NCI-H146 (cell line): Measurements from ENCODE around the gene MEIOB.
A peak's percentile ranks its signal among the peaks of the same experiment; 100 is the strongest.
"Not testable (repeated sequence)": the region's sequence is repeated elsewhere in the genome, so short reads cannot be mapped to it uniquely, and the experiment has no call there.

Source experiments
- DNase-seq: peaks from one replicate; lab custom pipeline; 2025; lab: John Stamatoyannopoulos, UW

The MEIOB gene

DNA sequence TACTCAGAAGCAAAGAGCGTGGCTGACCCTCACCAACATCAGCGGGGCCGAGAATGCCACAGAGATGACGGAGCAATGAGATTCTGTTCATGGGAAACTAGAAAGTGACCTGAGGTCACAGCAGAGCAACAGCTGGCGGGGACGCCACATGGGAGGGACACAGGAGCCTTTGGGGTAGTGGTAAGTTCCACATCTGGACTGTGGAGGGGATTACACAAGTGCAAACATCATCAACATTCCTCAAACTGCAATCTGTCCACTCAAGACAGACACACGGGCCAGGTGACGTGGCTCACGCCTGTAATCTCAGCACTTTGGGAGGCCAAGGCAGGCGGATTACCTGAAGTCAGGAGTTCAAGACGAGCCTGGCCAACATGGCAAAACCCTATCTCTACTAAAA is 56.5 kb downstream of the MEIOB start:
- no peak for DNase-seq

DNA sequence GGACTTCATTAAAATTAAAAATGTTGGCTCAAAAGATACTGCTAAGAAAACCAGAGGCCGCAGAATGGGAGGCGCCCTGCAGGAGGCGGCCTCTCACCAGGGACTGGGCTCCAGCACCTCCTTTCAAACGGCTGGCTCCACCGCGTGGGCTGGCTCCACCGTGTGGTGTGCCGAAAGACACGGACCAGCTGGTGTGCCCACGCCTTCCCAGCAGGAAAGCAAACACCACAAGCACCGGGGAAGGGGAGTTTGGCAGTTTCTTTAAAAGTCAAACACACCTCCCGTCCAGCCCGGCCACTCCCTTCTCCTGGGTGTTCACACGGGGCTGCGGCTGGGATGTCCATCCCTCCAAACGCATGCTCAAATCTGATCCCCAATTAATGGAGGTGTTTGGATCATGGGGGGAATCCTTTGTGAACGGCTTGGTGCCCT is 59.2 kb downstream of the MEIOB start:
- peak; percentile 90 for DNase-seq

DNA sequence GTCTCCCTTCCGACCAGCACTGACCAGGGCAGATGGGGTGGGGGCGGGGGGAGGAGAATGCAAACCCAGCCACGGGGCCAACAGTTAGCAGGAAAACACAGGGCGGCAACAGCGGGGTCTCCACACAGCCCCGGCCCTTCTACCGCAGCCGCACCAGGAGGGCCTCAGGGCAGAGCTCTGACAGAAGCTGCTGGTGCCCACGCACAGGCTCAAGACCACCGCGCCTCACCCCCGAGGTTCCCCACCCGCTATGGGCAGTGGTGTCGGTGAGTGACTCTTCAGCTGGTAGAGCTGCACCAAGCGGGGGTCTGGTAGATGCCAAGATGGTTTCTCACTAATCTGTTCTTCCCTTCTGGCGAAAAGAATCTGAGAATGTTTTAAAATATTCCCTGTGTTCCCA is 61.4 kb downstream of the MEIOB start:
- DNase-seq: no peak

DNA sequence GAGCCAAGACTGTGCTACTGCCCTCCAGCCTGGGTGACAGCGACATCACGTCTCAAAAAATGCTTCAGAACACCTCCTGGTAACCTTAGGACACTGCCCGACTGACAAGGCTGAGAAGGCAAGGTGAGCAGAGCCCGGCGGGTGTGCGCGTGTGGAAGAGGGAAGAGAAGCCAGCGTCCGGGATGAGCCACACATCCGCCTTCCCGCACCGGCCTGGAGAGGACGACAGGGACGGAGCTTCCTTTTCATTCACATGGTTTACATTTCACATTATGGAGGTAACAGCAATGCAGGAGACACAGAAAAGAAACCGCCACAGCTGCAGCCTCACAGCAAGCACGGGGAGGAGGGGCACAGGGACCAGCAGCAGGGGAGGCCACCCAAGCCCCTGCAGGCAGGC is 61.9 kb downstream of the MEIOB start:
- DNase-seq: no peak

DNA sequence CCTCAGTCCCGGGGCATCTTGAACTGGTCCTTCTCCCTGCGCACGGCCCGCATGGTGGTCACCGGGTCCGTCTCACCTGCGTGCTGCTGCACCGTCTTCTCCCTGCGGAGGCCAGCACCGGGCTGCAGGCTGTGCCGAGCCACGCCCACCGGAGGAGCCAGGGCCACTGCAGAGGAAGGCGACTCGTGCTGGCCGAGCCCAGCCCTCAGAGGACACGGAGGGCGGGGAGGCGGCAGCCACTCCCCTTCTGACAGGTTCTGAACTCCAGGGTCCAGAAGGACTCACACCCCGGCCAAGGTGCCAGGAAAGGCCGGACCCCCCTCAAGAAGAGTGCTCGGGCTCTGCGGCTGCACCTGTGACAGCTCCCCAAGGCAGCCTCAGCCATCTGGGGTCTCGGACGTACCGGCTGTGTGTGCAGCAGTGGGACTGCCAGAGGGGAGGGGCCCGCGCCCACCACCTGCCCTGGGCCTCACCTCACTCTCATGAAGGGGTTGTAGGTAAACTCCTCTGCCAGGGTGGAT is 62.6 kb downstream of the MEIOB start:
- no peak for DNase-seq

DNA sequence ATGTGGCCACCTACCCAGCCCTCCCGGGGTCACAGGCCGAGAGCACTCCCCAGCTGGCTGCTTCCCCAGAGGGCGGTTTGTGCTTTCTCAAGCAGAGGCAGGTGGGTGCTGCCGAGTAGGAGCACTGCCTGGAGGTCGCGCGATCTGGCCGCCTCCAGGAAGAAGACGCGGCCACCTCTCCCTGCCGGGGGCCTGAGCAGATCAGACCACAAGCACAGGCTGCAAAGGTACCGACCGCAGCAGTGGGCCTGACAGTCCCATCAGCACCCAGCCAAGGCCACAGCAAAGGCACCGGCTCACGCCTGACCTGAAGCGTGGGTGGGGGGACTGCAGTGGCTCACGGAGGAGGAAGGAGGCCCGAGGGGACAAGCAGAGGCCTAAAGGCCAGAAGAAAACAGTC is 63.3 kb downstream of the MEIOB start:
- DNase-seq: no peak

DNA sequence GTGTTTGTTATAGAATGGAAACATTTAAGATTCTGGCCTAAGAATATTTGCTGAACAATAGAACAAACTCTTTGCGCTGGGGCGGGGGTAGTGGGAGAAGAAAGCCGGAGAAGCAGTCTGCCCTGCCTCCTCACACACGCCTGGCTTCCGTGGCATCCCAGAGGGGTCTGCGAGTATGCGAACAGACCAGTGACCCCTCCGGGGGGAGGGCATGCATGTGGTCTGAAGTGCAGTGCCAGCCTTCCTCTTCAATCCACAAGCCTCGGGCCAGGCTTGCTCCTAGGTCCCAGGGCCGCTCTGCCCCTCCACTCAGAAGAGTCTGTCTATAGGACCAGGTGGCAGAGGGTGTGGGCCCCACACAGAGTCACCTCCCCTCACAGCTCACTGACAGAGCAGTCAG is 64.3 kb downstream of the MEIOB start:
- no peak for DNase-seq

DNA sequence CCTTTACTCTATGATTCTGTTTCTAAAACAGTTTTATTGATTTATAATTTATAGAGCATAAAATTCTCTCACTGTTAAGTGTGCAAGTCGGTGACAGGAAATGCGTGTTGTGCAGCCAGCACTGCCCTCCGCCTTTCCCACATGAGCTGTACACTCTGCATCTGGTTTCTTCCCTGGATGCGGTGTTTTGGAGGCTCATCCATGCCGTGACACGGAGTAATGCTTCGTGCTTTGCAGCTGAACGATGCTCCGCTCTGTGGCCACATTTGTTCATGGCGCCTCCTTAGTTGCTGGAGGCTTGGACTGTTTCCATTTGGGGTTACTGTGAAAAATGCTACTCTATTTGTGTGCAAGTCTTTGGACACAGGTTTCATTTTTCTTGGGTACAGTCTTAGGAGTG is 71.3 kb downstream of the MEIOB start:
- no peak for DNase-seq

DNA sequence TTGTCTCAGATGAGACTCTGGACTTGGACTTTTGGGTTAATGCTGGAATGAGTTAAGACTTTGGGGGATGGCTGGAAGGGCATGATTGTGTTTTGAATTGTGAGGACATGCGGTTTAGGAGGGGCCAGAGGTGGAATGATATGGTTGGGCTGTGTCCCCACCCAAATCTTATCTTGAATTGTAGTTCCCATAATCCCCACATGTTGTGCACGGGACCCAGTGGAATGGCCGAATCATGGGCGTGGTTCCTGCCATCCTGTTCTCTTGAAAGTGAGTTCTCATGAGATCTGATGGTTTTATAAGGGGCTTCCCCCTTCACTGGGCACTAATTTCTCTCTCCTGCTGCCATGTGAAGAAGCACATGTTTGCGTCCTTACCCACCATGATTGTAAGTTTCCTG is 72.7 kb downstream of the MEIOB start:
- not testable (repeated sequence) for DNase-seq

DNA sequence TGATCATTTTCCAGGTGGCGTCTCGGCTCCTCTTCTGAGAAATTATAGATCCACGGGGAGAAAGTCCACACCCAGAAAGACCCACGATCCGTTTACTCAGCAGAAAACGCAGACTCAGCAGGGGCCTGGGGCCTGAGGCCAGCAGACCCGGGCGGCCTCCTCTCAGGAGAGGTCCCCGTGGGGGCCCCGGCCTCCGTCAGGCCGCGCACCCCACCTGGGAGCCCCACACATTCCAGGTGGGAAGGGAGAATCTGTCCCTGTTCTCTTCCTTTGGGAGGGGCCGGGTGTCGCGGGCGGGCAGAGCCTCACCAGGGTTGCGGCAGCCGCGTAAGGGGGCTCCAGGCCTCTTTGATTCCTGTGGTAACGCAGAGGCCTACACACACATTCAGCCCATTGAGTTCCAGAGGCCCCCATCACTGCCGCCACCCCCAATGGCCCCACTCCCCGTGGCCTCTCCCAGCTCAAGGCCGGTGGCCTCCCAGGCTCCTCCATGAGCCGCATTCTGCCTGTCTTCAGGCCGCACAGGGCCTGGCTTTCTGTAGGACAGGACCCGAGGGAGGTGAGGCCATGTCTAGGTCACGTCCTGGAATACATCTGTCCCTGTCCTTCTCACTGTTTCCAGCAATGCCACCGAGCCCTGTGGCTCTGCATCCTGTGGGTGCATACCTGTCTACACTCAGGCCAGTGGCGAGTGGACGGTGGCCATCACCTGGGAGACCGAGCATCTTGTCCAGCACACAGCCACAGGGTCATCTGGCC is 76.9 kb downstream of the MEIOB start:
- DNase-seq: no peak

DNA sequence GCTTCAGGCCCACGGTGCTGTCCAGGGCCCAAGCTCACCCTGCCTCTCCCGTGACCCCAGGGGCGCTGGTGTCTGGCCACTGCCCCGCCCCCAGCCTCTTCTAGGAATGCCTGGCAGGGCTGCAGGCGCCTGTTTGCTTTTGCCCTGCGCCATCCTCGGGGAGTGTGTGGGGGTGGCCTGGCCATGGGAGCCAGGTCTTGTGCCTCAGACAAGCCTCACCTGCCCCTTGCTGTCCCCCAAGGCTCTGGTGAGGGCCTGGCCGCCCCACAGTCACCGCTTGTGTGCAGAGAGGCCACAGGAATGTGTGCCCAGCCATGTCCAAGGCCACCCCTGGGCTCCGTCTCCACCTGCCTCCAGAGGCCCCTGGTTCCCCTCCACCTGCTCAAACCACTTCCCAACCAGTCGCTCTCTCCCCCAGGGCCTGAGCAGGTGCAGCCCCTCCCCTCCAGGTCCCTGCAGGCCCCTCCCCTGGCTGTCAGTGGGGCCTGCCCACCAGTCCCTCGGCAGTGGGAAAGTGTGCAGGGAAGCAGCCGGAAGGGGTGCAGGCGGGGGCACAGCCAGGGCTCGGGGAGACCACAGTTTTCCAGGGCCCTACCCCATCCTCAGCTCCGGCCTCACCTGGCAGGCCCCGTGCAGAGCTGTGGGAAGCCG is 77.6 kb downstream of the MEIOB start:
- peak; percentile 50 for DNase-seq

DNA sequence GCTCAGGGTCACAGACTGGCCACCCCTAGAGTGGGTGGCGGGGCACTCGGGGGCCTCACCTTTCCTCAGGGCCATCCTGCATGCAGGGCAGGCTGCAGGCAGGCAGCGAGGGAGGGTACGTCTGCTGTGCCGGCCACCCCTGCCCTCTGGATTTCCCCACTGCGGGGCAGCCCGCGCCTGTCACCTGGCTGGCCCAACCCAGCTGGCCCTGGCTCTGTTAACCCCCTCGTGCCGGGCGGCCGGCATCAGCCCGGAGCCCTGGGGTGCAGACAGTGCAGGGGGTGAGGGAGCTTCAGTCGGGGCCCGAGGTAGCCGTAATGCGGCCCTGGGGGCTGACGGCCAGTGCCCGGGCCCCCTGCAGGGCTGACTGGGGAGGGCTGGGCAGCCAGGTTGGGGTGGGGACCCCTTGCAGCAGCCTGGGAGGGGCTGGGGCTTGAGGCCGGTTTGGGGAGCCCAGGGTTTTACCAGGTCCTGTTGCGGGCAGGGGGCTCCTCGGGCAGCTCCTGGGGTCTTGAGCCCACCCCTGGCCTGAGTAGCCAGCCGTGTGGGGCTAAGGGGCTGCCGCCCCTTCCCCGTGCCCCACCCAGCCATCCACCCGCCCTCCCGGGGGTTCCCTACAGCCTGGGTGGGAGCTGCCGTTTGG is 78.3 kb downstream of the MEIOB start, which contains the start of gene IGFALS:
TSS of gene IGFALS (minus strand) at position 128 of the 643 bp plus-strand sequence. CDS start at position 75, 53 bp downstream.
- no peak for DNase-seq

DNA sequence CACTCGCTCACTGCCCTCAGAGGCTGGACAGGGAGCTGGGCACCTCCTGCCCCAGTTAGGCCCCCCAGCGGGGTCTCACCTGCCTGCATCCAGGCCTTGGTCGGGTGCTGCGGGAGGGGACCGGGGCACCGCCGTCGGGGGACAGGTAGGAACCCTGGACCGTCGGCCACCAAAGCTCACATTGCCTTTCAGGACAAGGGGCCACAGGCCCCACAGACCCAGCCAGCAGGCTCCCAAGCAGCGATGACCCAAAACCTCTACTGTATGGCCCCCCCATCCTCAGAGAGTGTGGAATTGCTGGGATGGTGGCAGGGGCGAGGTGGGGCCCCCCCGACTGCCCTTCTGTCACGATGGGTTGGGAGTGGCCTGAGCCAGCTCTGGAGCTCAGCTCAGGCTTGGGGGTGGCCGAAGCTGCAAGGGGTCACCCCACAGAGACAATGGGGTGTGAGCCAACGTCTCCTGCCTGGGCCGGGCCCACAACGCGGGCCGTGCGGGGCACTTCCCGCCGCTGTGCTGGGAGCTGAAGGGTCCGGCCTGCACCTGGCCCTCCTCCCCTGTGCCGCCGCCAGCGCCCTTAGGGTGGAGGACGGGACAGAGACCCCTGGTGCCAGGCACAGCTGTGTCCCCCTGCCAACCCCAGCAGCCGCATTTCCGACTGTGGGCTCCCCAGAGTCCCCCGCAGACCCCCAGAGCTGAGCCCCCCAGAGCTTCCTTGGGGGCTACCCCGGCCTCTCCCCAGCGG is 79.0 kb downstream of the MEIOB start:
- no peak for DNase-seq

DNA sequence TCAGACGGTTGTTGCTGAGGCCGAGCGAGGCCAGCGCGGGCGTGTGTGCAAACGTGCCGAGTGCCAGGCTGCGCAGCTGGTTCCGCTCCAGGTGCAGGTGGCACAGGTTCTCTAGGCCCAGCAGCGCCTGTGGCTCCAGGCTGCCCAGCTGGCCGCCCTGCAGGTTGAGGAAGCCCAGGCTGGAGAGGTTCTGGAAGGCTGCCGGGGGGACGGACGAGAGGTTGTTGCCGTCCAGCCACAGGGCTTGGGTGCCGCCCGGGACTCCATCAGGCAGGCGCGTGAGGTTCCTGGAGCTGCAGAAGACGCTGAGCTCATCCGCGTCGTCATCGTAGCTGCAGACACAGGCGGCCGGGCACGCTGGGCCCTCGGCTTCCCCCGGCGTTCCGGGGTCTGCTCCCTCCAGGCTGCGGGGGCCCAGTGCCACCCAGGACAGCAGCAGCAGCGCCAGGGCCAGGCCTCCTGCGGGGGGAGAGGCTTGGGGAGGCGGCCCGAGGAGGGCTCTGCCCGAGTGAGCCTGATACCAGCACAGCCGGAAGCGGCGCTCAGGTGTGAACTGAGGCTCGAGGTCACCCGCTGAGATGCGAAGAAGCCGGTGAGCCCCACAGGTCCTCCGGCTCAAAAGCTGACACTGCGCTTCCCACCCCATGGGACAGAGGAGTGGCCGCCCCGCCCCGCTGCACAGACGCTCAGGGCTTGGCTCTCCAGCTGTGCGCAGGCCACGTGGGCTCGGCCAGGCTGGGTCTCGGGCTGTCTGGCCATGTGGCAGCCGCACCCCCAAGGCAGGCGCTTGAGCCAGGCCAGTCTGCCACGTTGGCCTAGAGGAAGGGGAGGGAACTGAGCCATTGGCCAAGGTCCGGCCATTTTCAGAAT is 79.8 kb downstream of the MEIOB start:
- no peak for DNase-seq

DNA sequence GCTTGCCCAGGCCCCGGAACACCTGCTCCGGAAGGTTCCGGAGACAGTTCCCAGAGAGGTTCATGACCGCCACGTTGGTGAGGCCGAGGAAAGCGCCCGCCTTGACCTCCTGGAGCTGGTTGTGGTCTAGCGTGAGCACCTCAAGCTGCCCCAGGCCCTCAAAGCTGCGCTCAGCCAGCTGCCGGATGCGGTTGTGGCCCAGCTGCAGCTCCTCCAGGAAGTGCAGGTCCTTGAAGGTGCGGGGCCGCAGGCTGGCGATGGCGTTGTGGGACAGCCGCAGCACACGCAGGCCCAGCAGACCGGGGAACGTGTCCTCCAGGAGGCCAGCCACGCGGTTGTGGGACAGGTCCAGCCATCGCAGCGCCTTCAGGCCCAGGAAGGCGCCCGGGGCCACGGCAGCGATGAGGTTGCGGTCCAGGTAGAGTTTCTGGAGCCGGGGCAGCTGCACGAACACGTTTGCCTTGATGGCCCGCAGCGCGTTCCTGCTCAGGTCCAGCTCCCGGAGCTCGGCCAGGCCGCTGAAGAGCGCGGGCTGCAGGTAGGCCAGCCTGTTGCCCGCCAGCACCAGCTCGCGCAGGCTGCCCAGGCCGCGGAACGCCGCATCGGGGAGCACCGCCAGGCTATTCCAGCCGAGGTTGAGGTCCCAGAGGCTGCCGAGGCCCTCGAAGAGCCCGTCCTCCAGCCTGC is 80.6 kb downstream of the MEIOB start:
- no peak for DNase-seq

DNA sequence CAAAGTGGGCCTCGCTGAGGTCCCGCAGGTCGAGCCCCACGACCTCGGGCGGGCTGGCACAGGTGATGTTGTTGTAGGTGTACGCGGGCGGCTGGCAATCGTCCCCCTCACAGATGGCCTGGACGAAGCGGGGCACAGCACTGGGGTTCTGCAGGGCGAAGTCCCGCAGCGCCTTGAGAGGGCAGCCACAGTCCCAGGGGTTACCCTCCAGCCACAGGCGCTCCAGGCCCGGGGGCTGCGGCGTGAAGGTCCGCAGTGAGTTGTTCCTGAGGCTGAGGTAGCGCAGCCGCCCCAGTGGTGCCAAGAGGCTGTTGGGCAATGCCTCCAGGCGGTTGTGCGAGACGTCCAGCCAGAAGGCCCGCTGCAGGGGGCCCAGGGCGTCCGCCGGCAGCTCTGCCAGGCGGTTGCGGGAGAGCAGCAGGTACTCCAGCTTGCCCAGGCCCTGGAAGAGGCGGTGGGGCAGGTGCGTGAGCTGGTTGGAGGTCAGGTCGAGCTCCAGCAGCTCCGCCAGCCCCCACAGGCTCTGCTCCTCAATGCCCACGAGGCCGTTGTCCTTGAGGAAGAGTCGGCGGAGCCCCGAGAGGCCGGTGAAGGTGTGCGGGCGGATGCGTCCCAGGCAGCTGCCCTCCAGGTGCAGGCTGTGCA is 81.2 kb downstream of the MEIOB start:
- DNase-seq: no peak

DNA sequence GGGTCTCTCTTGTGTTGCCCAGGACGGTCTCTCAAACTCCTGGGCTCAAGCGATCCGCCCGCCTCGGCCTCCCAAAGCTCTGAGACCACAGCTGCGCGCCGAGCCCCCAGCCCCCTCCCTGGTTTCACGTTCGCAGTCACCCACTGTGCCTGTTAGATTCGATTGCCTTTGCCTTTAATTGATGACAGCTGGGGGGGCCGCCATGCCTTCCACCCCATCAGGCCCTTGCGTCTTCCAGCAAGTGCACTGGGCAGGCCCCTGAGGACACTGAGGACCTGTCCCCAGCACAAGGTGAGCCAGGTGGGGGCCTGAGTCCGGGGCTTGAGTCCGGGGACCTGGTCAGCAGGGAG is 81.7 kb downstream of the MEIOB start:
- no peak for DNase-seq

DNA sequence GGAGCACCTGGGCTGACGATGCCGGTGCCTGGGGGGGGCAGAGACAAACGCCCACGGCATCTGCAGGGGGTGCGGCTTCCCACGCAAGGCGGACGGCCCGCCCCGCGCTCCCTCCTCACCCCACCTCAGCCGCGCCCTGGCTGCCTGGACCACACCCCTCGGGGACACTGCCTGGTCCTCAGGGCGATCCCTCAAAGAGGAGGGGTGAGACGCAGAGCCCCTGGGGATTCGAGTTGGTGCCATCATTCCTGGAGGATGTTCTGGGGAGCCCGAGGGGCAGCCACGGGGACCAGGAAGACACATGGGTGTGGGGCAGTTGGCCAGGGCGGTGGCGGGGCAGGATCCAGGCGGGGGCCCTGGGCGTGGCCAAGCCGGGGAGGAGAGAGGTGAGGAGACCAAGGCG is 82.3 kb downstream of the MEIOB start:
- DNase-seq: no peak

DNA sequence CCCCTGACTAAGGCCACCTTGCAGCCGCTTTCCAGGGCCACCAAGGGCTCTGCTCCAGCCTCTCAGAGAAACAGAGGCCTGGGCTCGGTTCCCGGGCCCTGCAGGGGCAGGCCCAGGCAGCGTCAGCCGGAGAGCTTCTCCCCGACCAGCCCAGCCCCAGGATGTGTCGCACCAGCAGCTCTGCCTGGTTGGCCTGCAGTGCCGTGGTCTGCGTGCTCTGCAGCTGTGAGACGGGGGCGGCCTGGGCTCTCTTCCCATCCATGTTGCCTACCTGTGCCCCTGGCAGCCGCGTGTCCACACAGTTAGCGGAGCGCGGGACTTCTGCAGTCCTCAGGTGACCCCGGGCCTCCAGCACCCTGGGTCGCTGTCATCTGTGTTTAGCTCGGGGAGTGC is 83.3 kb downstream of the MEIOB start:
- DNase-seq: no peak

DNA sequence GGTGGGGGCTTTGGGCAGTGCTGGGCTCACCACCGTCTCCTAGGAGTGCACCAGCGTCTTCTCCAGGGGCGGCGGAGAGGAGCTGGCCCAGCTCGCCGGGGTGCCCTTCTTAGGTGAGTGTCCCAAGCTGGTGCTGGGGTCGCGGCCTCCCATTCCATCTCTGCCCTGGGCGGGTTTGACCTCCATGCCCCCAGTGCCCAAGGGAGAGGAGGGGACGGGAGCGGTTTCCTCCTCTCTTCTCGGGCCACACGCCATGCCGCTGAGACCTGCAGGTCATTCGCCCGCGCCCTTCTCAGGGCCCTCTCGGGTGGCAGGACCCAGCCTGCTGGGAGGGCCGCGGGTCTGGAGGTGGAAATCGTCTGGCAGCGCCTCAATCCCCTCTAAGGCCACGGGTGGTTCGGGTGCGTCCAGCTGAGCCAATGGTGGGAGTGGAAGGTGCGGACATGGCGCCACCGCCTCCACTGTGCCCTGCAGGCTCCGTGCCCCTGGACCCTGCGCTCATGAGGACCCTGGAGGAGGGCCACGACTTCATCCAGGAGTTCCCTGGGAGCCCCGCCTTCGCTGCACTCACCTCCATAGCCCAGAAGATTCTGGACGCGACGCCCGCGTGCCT is 83.8 kb downstream of the MEIOB start:
- no peak for DNase-seq
